Activated CD4-positive, alpha-beta T cell treated with anti-CD3 and anti-CD28 coated beads for 36 hours (primary cell): ENCODE results near the gene RNF112. TPM values are rescaled to one million over a fixed set of nuclear protein-coding genes. Genes with fewer than 3 reads are reported as not detected.

Experiments used
- ATAC-seq: fragments of 200-7000 bp; cut with Tn5 transposase; one replicate; pipeline ENCODE4 v1.10.0; 2021; ENCODE audit warnings: mild to moderate bottlenecking, moderate library complexity
- CTCF ChIA-PET: fragments of 350-600 bp; sonication (Branson Sonifier 250); formaldehyde crosslinking; loops from one replicate; lab custom pipeline; 2021; ENCODE audit warnings: antibody characterized with exemption; lab: Charles Lee
- POLR2A ChIA-PET: fragments of 350-600 bp; sonication (Branson Sonifier 250); formaldehyde crosslinking; loops from one replicate; lab custom pipeline; 2021; ENCODE audit warnings: antibody characterized with exemption, inconsistent platforms; lab: Charles Lee
- DNase-seq: peaks from one replicate; pipeline ENCODE4 v3.0.0-alpha.2; 2020
- H3K27ac Mint-ChIP-seq: one replicate; pipeline ENCODE4 v1.8.0; 2021; ENCODE audit warnings: mixed read lengths
- H3K27me3 Mint-ChIP-seq: one replicate; pipeline ENCODE4 v1.8.0; 2021; ENCODE audit warnings: mixed read lengths
- H3K36me3 Mint-ChIP-seq: one replicate; pipeline ENCODE4 v1.8.0; 2021; ENCODE audit warnings: low read depth, mixed read lengths
- H3K4me1 Mint-ChIP-seq: one replicate; pipeline ENCODE4 v1.8.0; 2021; ENCODE audit warnings: mixed read lengths
- H3K4me3 Mint-ChIP-seq: one replicate; pipeline ENCODE4 v1.8.0; 2021; ENCODE audit warnings: mild to moderate bottlenecking, moderate library complexity, mixed read lengths
- H3K9me3 Mint-ChIP-seq: one replicate; pipeline ENCODE4 v1.8.0; 2021; ENCODE audit warnings: low read depth, mixed read lengths
- intact Hi-C, 2 experiments: fragments of 100-400 bp; cut with DNase I in 1 of 2; cut with micrococcal nuclease in 1 of 2; formaldehyde crosslinking; loops; one replicate each; pipeline versions ENCODE4 v1.14.2 to v1.15.1; 2022 to 2024; cut with DNase I, micrococcal nuclease
- total RNA-seq, 2 experiments: library from RNA; stranded (reverse); gene quantifications; one replicate each; pipeline ENCODE4 v1.2.3, GENCODE V29; 2021

The RNF112 gene
- total RNA-seq, 2 experiments from 2014 or later: 0.26 to 0.55 TPM

DNA sequence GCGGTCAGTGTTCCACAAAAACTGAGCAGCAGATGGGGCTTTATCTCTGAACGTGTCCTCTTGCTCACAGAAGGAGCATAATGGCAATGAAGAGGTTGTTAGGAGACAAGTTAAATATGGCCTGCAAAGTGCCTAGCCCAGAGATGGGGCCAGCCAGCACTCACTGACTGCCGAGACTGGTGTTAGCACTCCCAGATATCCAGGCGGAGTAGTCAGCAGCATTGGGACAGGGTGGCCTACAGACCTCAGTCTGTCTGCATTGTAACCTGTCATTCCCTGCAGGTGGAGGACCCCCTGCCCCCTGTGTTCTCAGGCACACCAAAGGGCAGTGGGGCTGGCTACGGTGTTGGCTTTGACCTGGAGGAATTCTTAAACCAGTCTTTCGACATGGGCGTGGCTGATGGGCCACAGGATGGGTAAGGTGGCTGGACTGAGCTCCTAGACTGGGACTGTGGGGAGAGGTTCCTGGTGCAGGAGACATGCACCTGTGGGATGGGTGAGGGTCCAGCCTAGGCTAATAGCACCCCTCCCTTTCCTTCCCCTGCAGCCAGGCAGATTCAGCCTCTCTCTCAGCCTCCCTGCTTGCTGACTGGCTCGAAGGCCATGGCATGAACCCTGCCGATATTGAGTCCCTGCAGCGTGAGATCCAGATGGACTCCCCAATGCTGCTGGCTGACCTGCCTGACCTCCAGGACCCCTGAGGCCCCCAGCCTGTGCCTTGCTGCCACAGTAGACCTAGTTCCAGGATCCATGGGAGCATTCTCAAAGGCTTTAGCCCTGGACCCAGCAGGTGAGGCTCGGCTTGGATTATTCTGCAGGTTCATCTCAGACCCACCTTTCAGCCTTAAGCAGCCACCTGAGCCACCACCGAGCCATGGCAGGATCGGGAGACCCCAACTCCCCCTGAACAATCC is 28.2 kb upstream of the RNF112 start:
- peaks cover 21% of the 10 kb centered on the region for H3K36me3 Mint-ChIP-seq
- no peak overlapping the region for H3K4me3 Mint-ChIP-seq
- no peaks in the 10 kb centered on the region for H3K9me3 Mint-ChIP-seq
- POLR2A ChIA-PET: no interaction called here
- ATAC-seq: no peak
- no peaks in the 10 kb centered on the region for H3K27me3 Mint-ChIP-seq
- H3K4me1 Mint-ChIP-seq: peaks cover 8% of the 10 kb centered on the region
- DNase-seq: no peak
- CTCF ChIA-PET: no interaction called here
- intact Hi-C loops: no loop called here
- H3K27ac Mint-ChIP-seq: no peak overlapping the region

DNA sequence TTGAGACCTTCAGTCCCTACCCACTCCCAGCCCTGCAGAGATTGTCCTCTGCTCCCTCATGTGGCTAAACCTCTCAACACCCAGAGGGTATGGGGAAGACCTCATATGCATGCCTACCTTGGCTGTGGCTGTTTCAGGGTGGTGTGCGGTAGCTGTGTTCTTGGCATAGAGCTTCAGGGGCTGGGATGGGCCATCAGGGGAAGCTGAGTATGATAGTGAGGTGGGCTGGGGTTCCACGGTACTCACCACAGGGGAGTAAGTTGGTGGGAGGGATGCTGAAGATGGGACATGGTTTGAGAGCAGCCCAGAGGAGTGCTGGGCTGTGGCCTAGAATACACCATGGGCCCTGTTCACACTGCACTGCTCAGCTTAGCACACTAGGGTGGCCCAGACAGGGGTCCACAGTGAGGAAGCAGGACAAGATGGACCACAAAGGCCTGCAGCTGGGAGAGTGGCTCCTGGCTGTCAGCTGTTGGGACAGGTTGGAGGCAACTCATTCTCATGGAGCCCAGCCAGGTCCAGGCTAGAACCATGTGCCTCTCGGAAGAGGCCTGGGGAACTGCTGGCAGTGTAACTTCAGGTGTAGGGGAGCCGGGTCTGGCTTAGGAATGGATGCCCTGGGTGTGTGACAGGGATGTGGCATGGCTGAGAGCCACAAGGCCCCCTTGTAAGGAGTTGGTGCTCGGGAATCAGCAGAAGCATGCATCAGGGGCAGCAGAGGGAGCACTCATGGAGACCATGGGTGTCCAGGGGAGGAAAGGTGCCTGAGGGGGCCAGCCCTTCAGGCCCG is 27.2 kb upstream of the RNF112 start:
- ChIA-PET POLR2A (no interaction called here), CTCF (interaction anchor here (1.8 kb wide), 1 partner anchor 21 kb away, joined by 6 read pairs; the partner anchor contains the start of gene B9D1)
- peaks cover 8% of the 10 kb centered on the region for H3K4me1 Mint-ChIP-seq
- no peak overlapping the region for H3K4me3 Mint-ChIP-seq
- intact Hi-C loops: no loop called here
- H3K36me3 Mint-ChIP-seq: peaks cover 21% of the 10 kb centered on the region
- H3K27ac Mint-ChIP-seq: no peak overlapping the region
- H3K27me3 Mint-ChIP-seq: no peaks in the 10 kb centered on the region
- ATAC-seq: no peak
- no peaks in the 10 kb centered on the region for H3K9me3 Mint-ChIP-seq
- DNase-seq: no peak

DNA sequence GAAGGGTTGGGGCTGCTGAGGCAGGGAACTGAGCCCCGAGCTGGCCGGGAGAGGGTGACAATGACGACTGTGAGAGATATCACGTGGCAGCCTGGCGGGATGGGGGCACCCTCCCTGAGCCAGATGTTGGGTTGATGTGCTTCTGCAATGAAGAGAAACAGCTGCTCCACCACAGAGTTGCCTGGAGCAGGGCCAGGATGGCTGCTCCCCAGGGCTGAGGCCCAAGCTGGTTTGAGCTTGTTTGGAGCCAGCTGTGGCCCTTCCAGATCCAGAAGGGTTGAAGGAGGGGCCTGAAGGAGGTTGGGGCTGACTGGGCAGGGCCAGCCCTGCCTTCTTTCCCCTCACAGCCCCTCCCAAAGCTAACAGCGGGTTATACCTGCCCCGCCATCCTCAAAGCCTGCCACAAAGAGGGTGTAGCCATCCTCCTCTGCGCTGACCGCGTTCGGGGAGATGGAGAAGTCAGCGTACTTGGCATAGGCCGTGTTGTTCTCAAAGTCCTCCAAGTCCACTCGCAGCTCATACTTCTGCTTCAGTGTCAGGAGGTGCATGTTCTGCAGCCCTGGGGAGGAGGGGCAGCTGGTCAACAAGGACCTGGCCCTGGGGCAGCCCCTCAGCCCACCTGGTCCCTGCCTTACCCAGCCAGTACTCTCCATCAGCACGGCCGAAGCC is 26.2 kb upstream of the RNF112 start:
- no peaks in the 10 kb centered on the region for H3K27me3 Mint-ChIP-seq
- peaks cover 4% of the 10 kb centered on the region for H3K4me1 Mint-ChIP-seq
- H3K9me3 Mint-ChIP-seq: no peaks in the 10 kb centered on the region
- H3K4me3 Mint-ChIP-seq: no peak overlapping the region
- ChIA-PET CTCF (interaction anchor here (1.8 kb wide), 2 partner anchors 7 to 22 kb away, joined by 6 to 7 read pairs; partner anchors contain the start of genes B9D1 and MAPK7), POLR2A (no interaction called here)
- intact Hi-C loops: no loop called here
- no peak for DNase-seq
- peaks cover 14% of the 10 kb centered on the region for H3K36me3 Mint-ChIP-seq
- ATAC-seq: peak; percentile 6
- H3K27ac Mint-ChIP-seq: no peak overlapping the region

DNA sequence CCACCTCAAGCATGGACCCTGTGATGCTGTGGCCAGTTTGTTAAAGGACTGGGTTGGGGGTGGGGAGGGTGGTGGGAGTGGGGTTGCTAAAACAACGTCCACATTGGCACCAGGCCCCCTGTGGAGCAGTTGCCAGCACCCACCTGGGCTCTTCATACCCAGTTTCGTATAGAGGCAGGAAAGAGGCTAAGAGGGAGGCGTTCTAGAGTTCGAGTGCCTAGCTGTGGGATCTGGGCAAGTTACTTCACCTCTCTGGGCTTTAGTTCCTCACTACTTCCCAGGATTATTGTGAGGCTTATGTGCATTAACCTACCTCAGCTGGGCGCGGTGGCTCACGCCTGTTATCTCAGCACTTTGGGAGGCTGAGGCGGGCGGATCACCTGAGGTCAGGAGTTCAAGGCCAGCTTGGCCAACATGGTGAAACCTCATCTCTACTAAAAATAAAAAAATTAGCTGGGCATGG is 25.5 kb upstream of the RNF112 start:
- Mint-ChIP-seq H3K4me3 (no peak overlapping the region), H3K4me1 (peaks cover 4% of the 10 kb centered on the region), H3K27ac (no peak overlapping the region), H3K27me3 (no peaks in the 10 kb centered on the region), H3K9me3 (no peaks in the 10 kb centered on the region), H3K36me3 (peaks cover 11% of the 10 kb centered on the region)
- ATAC-seq (no peak), DNase-seq (no peak)
- CTCF ChIA-PET: interaction anchor here (1.8 kb wide), 2 partner anchors 8 to 22 kb away, joined by 6 to 7 read pairs; partner anchors contain the start of genes B9D1 and MAPK7
- intact Hi-C loops: no loop called here
- POLR2A ChIA-PET: interaction anchor here (0.7 kb wide), 1 partner anchor 237 kb away, joined by 3 read pairs; no protein-coding TSS in a partner anchor

DNA sequence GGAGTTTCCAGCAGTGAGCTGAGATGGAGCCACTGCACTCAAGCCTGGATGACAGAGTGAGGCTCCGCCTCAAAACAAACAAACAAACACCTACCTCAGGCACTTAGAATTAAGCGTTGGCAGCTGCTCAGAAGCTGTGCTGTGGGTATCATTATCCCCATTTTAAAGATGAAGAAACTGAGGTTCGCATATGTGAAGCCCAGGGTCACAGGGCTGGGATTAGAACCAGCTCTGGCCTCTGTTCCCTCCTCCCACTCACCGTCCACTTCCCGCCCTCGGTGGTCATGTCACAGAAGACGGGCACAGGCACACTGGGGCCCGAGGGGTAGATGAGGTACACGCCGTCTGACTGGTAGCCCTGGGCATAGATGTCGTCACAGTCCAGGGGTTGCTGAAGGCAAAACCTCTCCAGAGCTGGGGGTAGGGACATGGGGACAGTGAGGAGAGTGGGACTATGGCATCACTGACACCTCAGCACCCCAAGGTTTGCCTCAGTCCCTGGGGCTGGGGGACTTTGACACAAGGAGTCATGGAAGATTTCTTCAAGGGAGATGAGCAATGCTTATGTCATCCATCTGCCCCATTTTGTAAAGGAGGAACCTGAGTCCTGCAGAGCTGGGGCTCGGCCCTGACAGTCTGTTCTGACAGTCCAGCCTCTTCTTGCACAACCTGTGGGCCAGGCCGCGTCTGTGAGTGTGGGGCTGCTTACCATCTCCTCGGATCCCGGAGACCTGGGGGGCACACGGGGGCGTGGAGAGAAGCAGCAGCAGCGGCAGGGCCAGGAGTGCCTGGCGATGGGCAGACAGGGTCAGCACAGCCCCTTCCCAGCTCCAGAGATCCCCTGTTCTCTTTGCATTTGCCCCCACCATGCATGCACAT is 24.7 kb upstream of the RNF112 start:
- peaks cover 5% of the 10 kb centered on the region for H3K36me3 Mint-ChIP-seq
- no peaks in the 10 kb centered on the region for H3K9me3 Mint-ChIP-seq
- no peak overlapping the region for H3K4me3 Mint-ChIP-seq
- no peak overlapping the region for H3K27ac Mint-ChIP-seq
- peaks cover 4% of the 10 kb centered on the region for H3K4me1 Mint-ChIP-seq
- ChIA-PET CTCF (interaction anchor here (1.8 kb wide), 2 partner anchors 8 to 23 kb away, joined by 6 to 7 read pairs; partner anchors contain the start of genes B9D1 and MAPK7), POLR2A (interaction anchor here (0.7 kb wide), 1 partner anchor 236 kb away, joined by 3 read pairs; no protein-coding TSS in a partner anchor)
- no peaks in the 10 kb centered on the region for H3K27me3 Mint-ChIP-seq
- ATAC-seq (peak; percentile 76), DNase-seq (peak; percentile 23)
- intact Hi-C loops: no loop called here

DNA sequence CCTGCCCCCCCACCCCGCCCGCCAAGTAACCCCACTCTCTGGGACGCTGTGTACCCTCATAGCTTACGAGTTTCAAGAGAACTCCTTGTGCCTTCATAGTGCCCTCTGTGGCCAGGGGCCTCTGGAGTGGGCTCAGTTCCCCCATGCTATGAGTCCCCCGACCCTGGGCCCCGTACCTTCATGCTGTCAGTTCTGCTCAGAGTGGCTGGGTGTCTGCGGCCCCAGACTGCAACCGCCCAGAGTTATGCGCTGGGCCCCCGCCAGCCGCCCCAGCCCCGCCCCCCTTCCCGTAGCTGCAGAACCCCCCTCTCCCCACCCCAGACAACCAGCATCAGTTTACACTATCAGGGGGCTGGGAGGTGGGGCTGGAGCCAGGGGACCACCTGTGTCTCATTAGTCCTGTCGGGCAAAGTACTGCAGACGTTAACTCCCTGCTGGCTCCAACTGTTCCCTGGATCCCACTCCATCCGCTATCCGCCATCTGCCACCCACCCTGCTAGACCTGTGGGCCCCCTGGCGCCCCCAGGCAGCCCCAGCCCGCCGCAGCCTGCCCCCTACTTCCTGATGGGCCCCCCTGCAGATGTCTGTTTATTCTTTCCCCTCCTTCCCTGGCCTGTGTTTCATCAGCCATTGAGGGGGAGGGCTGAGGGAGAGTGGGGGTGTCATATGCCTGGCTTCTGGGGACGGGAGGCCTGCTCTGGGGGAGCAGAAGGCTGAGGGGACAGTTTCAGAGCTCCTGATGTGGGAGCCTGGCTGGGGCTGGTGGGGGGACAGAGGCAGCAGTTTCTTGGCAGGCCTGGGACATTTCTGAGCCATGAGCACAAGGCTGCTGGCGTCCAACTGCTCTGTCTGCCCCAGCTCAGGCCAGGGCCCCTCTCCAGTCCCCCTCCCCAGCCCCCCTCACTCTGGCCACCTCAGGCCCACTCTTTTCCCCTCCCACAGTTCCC is 23.8 kb upstream of the RNF112 start, which contains the start of gene MFAP4:
TSS of gene MFAP4 (minus strand) at position 217 of the 947 bp plus-strand sequence. CDS start at position 182, 35 bp downstream.
- Mint-ChIP-seq H3K4me1 (peaks cover 4% of the 10 kb centered on the region), H3K27me3 (no peaks in the 10 kb centered on the region), H3K9me3 (no peaks in the 10 kb centered on the region), H3K36me3 (peaks cover 5% of the 10 kb centered on the region), H3K4me3 (no peak within 1 kb of the TSS), H3K27ac (no peak within 1 kb of the TSS)
- ChIA-PET CTCF (interaction anchor here (1.8 kb wide), 1 partner anchor 9 kb away, joined by 7 read pairs; the partner anchor contains the start of gene MAPK7), POLR2A (no interaction called here)
- intact Hi-C loops: no loop called here
- DNase-seq (no peak), ATAC-seq (no peak)

DNA sequence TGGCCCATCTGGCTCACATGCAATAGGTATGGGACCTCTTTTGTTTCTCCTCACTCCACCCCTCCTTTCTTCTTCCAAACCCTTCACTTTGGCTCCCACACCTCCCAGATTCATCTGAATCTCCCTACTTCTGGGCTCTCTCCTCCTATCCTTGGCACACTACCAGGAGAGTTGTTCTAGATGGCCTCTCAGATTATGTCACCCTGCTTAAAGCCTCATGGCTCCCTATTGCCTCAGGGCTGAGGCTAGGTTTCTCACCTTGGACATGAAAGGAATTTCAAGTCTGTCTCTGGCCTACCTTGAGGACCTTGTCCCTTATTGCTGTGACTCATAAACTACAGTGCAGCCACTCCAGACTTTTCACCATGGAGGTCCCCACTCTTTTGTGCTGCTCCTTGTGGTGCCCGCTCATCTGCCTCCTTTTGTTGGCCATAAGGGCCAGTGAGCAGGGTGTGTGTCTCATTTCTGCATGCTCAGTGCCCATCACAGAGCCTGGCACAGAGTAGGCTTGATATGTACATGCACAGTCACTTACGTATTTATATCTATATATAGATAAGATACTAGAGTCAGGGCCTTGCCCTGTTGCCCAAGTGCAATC is 23.0 kb upstream of the RNF112 start:
- Mint-ChIP-seq H3K27ac (no peak overlapping the region), H3K4me1 (peaks cover 4% of the 10 kb centered on the region), H3K9me3 (no peaks in the 10 kb centered on the region), H3K4me3 (no peak overlapping the region), H3K36me3 (peaks cover 4% of the 10 kb centered on the region), H3K27me3 (no peaks in the 10 kb centered on the region)
- intact Hi-C loops: no loop called here
- ChIA-PET POLR2A (no interaction called here), CTCF (interaction anchor here (1.9 to 2.5 kb wide), 2 partner anchors 13 to 23 kb away, joined by 5 to 11 read pairs; no protein-coding TSS in a partner anchor)
- DNase-seq (no peak), ATAC-seq (no peak)

DNA sequence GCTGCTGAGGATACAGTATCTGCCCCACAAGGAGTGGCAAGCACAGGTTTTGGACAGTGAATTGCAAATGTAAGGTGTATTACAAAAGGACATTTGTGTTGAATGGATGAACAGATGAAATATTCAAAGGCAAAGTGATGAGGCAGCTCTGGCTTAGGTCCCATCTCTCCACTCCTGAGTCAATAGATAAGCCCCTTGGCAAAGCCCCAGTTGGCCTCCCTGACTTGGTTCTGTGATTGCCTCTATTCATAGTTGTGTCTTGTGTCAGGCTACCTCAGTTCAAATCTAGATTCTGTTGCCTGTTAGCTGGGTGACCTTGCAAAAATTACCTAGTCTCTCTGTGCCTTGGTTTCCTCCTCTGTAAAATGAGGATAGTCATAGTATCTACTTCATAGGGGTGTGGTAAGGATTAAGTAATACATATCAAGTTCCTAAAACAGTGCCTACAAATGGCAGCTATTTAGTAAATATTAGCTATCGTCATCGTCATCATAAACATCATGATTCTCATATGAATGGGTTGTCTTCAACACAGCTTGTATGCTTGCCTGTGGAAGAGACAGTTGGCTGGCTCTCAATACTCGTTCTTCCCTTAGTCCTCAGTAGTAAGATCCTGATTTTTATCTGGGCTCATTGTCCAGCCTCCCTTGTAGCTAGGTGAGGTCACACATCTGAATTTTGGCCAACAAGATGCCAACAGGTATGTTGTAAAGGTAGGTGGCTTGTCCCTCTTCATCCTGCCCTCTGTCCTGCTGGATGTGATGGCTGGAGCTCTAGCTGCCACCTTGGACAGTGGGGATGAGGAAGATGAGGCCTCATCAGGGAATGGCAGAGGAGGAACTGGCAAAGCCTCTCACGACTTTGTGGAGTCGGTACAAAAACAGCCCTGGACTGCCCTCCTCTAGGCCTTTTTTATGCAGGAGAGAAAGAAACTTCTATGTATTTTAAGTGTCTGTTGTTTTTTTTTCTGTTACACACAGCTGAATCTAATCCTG is 21.9 kb upstream of the RNF112 start:
- Mint-ChIP-seq H3K27ac (no peak overlapping the region), H3K27me3 (no peaks in the 10 kb centered on the region), H3K4me1 (peaks cover 4% of the 10 kb centered on the region), H3K4me3 (no peak overlapping the region), H3K36me3 (peaks cover 3% of the 10 kb centered on the region), H3K9me3 (no peaks in the 10 kb centered on the region)
- no peak for DNase-seq
- ChIA-PET CTCF (interaction anchor here (0.6 to 2.5 kb wide), 7 partner anchors 15 to 1127 kb away, joined by 3 to 11 read pairs (median 4); no protein-coding TSS in a partner anchor), POLR2A (no interaction called here)
- no peak for ATAC-seq
- intact Hi-C loops: no loop called here
